WTC11 (cell line): ENCODE data around the gene HMCES. TPM values are rescaled to one million over a fixed set of nuclear protein-coding genes. Genes with fewer than 3 reads are reported as not detected.
A peak's percentile ranks its signal among the peaks of the same experiment; 100 is the strongest.

Experiments used
- AR ChIP-seq: fragments of 250-450 bp; sonication (Bioruptor Pico); IDR thresholded peaks from 2 replicates; pipeline ENCODE4 v1.9.0; 2021; ENCODE audit warnings: mild to moderate bottlenecking
- ATF6 ChIP-seq: sonication (generic); formaldehyde crosslinking; IDR thresholded peaks from 2 replicates; pipeline ENCODE4 v1.8.1; 2023; ENCODE audit warnings: mild to moderate bottlenecking, missing genetic modification reagents
- CREB1 ChIP-seq: sonication (generic); formaldehyde crosslinking; IDR thresholded peaks from 2 replicates; pipeline ENCODE4 v1.8.0; 2023; ENCODE audit warnings: mild to moderate bottlenecking, missing genetic modification reagents
- ESRRA ChIP-seq: sonication (generic); formaldehyde crosslinking; IDR thresholded peaks from 2 replicates; pipeline ENCODE4 v1.8.1; 2022; ENCODE audit warnings: mild to moderate bottlenecking, missing genetic modification reagents, borderline replicate concordance
- FOXJ3 ChIP-seq: sonication (generic); formaldehyde crosslinking; IDR thresholded peaks from 2 replicates; pipeline ENCODE4 v1.9.0; 2021; ENCODE audit warnings: missing genetic modification reagents, mild to moderate bottlenecking, borderline replicate concordance
- FOXP1 ChIP-seq: sonication (generic); formaldehyde crosslinking; IDR thresholded peaks from 2 replicates; pipeline ENCODE4 v1.8.0; 2022; ENCODE audit warnings: missing genetic modification reagents, mild to moderate bottlenecking, moderate library complexity, borderline replicate concordance
- IRF2 ChIP-seq: sonication (generic); formaldehyde crosslinking; IDR thresholded peaks from 2 replicates; pipeline ENCODE4 v1.8.0; 2022; ENCODE audit warnings: low read depth, missing genetic modification reagents, borderline replicate concordance
- JAZF1 ChIP-seq: fragments of 250-450 bp; sonication (Bioruptor Pico); IDR thresholded peaks from 2 replicates; pipeline ENCODE4 v1.9.0; 2021; ENCODE audit warnings: moderate library complexity, mild to moderate bottlenecking, inconsistent platforms
- MXD4 ChIP-seq: fragments of 250-450 bp; sonication (Bioruptor Pico); IDR thresholded peaks from 2 replicates; pipeline ENCODE4 v1.8.0; 2021; ENCODE audit warnings: mild to moderate bottlenecking, moderate library complexity, borderline replicate concordance
- NFATC4 ChIP-seq: fragments of 250-450 bp; sonication (Bioruptor Pico); IDR thresholded peaks from 2 replicates; pipeline ENCODE4 v1.9.0; 2021; ENCODE audit warnings: mild to moderate bottlenecking
- NR1H2 ChIP-seq: sonication (generic); formaldehyde crosslinking; IDR thresholded peaks from 2 replicates; pipeline ENCODE4 v1.9.0; 2021; ENCODE audit warnings: mild to moderate bottlenecking, moderate library complexity, missing genetic modification reagents
- RELA ChIP-seq: sonication (generic); formaldehyde crosslinking; IDR thresholded peaks from 2 replicates; pipeline ENCODE4 v1.8.1; 2022; ENCODE audit warnings: missing genetic modification reagents, mild to moderate bottlenecking, borderline replicate concordance
- RORB ChIP-seq: fragments of 250-450 bp; sonication (Bioruptor Pico); IDR thresholded peaks from 2 replicates; pipeline ENCODE4 v1.9.0; 2021; ENCODE audit warnings: mild to moderate bottlenecking
- SOX15 ChIP-seq: fragments of 250-450 bp; sonication (Bioruptor Pico); IDR thresholded peaks from 2 replicates; pipeline ENCODE4 v1.9.0; 2021; ENCODE audit warnings: mild to moderate bottlenecking
- ZNF121 ChIP-seq: sonication (generic); formaldehyde crosslinking; IDR thresholded peaks from 2 replicates; pipeline ENCODE4 v1.8.0; 2023; ENCODE audit warnings: missing genetic modification reagents
- ZNF317 ChIP-seq: sonication (generic); formaldehyde crosslinking; IDR thresholded peaks from 2 replicates; pipeline ENCODE4 v1.8.1; 2023; ENCODE audit warnings: low read depth, mild to moderate bottlenecking, moderate library complexity, missing genetic modification reagents, borderline replicate concordance
- ZNF416 ChIP-seq: fragments of 250-450 bp; sonication (Bioruptor Pico); IDR thresholded peaks from 2 replicates; pipeline ENCODE4 v1.9.0; 2021; ENCODE audit warnings: mild to moderate bottlenecking, inconsistent platforms
- total RNA-seq: library from RNA; stranded (reverse); gene quantifications from 3 replicates; pipeline ENCODE4 v1.2.3, GENCODE V29; 2021
- TF ChIP-seq, protein P1 (sequence below): sonication (generic); formaldehyde crosslinking; conservative IDR thresholded peaks from 2 replicates; pipeline ENCODE4 v1.8.1; 2023; ENCODE audit warnings: mild to moderate bottlenecking, low read depth, missing genetic modification reagents, moderate library complexity
- TF ChIP-seq, protein P2 (sequence below): sonication (generic); formaldehyde crosslinking; IDR thresholded peaks from 2 replicates; pipeline ENCODE4 v1.8.1; 2023; ENCODE audit warnings: mild to moderate bottlenecking, missing genetic modification reagents, borderline replicate concordance
- TF ChIP-seq, protein P3 (sequence below): sonication (generic); formaldehyde crosslinking; IDR thresholded peaks from 2 replicates; pipeline ENCODE4 v1.8.0; 2022; ENCODE audit warnings: mild to moderate bottlenecking, missing genetic modification reagents
- TF ChIP-seq, protein P4 (sequence below): sonication (generic); formaldehyde crosslinking; IDR thresholded peaks from 2 replicates; pipeline ENCODE4 v1.8.1; 2022; ENCODE audit warnings: low read depth, mild to moderate bottlenecking, moderate library complexity, missing genetic modification reagents, borderline replicate concordance
- TF ChIP-seq, protein P5 (sequence below): sonication (generic); formaldehyde crosslinking; IDR thresholded peaks from 2 replicates; pipeline ENCODE4 v1.8.1; 2022; ENCODE audit warnings: mild to moderate bottlenecking, moderate library complexity, missing genetic modification reagents
- TF ChIP-seq, protein P6 (sequence below): sonication (generic); formaldehyde crosslinking; IDR thresholded peaks from 2 replicates; pipeline ENCODE4 v1.8.0; 2022; ENCODE audit warnings: mild to moderate bottlenecking, missing genetic modification reagents

HMCES gene
- total RNA-seq, 1 experiment from 2014 or later: 47.7 TPM

DNA sequence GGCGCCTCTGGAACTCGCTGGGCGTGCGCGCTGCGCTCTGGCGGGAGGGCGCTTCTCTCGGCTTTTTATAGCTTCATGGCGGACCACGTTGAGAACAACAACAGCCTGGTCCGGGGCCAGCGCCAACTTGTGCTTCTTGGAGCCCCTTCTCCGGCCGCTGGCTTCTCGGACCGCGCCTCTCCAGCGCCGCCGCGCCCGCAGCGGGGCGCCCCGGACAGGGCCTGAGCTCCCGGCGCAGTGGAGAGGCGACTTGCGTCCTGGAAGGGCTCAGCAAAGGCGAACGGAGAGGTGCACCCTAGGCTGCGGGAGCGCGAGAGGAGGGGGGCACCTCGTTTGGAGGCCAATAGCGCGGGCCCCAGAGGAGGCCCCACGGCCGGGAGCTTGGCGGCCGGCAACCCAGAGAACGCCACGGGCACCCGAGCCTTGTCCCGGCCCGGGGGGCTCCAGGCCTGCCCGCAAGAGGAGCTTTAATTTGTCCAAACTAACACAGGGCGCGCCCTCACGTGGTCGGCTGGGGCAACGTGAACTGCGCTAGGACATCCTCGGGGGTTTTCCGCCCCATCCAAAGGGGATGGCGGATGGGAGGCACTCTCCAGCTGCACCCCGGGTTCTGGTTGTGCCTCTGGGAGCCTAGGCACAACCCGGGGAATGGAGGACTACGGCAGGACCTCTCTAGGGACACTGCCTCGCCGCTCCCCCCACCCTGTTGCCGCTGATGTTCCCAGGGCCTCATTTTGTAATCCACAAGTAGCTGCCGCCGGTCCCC lies 37.8 kb downstream of the HMCES start (continued):
- TF ChIP-seq AR (CRISPR knock-in tag) (peak; percentile 55; the same call in 1 of the 2 replicates), ESRRA (CRISPR knock-in tag) (0 out of 2 replicates have a peak, but pooled peaks have one; percentile 26), SOX15 (CRISPR knock-in tag) (peak; percentile 54; the same call in 1 of the 2 replicates), ZNF317 (CRISPR knock-in tag) (0 out of 2 replicates have a peak, but pooled peaks have one; percentile 5), FOXP1 (CRISPR knock-in tag) (peak; percentile 59; the same call in 1 of the 2 replicates), ATF6 (CRISPR knock-in tag) (no peak), RORB (CRISPR knock-in tag) (no peak), CREB1 (CRISPR knock-in tag) (0 out of 2 replicates have a peak, but pooled peaks have one; percentile 59), IRF2 (CRISPR knock-in tag) (no peak), FOXJ3 (no peak), NFATC4 (peak; percentile 77; the same call in 1 of the 2 replicates), RELA (peak; percentile 47; the same call in 1 of the 2 replicates), NR1H2 (0 out of 2 replicates have a peak, but pooled peaks have one; percentile 73), JAZF1 (CRISPR knock-in tag) (no peak), ZNF416 (CRISPR knock-in tag) (0 out of 2 replicates have a peak, but pooled peaks have one; percentile 68), ZNF121 (CRISPR knock-in tag) (no peak), MXD4 (CRISPR knock-in tag) (no peak)
- TF ChIP-seq, protein P1, sequence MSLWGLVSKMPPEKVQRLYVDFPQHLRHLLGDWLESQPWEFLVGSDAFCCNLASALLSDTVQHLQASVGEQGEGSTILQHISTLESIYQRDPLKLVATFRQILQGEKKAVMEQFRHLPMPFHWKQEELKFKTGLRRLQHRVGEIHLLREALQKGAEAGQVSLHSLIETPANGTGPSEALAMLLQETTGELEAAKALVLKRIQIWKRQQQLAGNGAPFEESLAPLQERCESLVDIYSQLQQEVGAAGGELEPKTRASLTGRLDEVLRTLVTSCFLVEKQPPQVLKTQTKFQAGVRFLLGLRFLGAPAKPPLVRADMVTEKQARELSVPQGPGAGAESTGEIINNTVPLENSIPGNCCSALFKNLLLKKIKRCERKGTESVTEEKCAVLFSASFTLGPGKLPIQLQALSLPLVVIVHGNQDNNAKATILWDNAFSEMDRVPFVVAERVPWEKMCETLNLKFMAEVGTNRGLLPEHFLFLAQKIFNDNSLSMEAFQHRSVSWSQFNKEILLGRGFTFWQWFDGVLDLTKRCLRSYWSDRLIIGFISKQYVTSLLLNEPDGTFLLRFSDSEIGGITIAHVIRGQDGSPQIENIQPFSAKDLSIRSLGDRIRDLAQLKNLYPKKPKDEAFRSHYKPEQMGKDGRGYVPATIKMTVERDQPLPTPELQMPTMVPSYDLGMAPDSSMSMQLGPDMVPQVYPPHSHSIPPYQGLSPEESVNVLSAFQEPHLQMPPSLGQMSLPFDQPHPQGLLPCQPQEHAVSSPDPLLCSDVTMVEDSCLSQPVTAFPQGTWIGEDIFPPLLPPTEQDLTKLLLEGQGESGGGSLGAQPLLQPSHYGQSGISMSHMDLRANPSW (CRISPR knock-in tag): no peak
- TF ChIP-seq, protein P2, sequence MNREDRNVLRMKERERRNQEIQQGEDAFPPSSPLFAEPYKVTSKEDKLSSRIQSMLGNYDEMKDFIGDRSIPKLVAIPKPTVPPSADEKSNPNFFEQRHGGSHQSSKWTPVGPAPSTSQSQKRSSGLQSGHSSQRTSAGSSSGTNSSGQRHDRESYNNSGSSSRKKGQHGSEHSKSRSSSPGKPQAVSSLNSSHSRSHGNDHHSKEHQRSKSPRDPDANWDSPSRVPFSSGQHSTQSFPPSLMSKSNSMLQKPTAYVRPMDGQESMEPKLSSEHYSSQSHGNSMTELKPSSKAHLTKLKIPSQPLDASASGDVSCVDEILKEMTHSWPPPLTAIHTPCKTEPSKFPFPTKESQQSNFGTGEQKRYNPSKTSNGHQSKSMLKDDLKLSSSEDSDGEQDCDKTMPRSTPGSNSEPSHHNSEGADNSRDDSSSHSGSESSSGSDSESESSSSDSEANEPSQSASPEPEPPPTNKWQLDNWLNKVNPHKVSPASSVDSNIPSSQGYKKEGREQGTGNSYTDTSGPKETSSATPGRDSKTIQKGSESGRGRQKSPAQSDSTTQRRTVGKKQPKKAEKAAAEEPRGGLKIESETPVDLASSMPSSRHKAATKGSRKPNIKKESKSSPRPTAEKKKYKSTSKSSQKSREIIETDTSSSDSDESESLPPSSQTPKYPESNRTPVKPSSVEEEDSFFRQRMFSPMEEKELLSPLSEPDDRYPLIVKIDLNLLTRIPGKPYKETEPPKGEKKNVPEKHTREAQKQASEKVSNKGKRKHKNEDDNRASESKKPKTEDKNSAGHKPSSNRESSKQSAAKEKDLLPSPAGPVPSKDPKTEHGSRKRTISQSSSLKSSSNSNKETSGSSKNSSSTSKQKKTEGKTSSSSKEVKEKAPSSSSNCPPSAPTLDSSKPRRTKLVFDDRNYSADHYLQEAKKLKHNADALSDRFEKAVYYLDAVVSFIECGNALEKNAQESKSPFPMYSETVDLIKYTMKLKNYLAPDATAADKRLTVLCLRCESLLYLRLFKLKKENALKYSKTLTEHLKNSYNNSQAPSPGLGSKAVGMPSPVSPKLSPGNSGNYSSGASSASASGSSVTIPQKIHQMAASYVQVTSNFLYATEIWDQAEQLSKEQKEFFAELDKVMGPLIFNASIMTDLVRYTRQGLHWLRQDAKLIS (CRISPR knock-in tag): no peak
- TF ChIP-seq, protein P3, sequence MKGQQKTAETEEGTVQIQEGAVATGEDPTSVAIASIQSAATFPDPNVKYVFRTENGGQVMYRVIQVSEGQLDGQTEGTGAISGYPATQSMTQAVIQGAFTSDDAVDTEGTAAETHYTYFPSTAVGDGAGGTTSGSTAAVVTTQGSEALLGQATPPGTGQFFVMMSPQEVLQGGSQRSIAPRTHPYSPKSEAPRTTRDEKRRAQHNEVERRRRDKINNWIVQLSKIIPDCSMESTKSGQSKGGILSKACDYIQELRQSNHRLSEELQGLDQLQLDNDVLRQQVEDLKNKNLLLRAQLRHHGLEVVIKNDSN (CRISPR knock-in tag): peak; percentile 60
- TF ChIP-seq, protein P4, sequence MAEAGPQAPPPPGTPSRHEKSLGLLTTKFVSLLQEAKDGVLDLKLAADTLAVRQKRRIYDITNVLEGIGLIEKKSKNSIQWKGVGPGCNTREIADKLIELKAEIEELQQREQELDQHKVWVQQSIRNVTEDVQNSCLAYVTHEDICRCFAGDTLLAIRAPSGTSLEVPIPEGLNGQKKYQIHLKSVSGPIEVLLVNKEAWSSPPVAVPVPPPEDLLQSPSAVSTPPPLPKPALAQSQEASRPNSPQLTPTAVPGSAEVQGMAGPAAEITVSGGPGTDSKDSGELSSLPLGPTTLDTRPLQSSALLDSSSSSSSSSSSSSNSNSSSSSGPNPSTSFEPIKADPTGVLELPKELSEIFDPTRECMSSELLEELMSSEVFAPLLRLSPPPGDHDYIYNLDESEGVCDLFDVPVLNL: peak; percentile 54; the same call in 1 of the 2 replicates
- TF ChIP-seq, protein P5, sequence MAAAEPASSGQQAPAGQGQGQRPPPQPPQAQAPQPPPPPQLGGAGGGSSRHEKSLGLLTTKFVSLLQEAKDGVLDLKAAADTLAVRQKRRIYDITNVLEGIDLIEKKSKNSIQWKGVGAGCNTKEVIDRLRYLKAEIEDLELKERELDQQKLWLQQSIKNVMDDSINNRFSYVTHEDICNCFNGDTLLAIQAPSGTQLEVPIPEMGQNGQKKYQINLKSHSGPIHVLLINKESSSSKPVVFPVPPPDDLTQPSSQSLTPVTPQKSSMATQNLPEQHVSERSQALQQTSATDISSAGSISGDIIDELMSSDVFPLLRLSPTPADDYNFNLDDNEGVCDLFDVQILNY (CRISPR knock-in tag): no peak
- TF ChIP-seq, protein P6, sequence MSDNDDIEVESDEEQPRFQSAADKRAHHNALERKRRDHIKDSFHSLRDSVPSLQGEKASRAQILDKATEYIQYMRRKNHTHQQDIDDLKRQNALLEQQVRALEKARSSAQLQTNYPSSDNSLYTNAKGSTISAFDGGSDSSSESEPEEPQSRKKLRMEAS (CRISPR knock-in tag): peak; percentile 33; the same call in 1 of the 2 replicates
